Activated T-cell treated with anti-CD3 and anti-CD28 coated beads for 24 hours (primary cell): ENCODE data around the gene DOCK4.

ENCODE experiments used
- DNase-seq: peaks from one replicate; pipeline ENCODE4 v3.0.0-alpha.2; 2020; ENCODE audit warnings: low read depth

The DOCK4 gene

DNA sequence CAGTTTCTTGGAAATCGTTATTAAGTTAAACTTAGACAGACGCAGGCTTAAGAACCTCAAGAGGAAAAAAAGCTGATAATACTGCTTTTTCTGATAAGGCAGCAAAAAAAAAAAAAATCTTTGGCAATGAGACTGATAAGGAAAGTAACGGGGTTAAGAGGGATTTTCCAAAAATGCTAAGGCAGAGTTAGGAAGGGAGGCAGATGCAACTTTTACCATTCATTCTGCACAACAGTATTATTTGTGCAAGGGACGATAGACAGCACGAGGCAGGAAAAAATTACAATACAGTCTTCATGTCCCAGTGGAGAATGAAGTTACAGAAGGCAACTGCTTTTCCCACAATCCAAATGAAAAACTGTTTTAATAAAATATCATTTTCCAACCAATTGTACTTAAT is 194.0 kb downstream of the DOCK4 start:
- no peak for DNase-seq

DNA sequence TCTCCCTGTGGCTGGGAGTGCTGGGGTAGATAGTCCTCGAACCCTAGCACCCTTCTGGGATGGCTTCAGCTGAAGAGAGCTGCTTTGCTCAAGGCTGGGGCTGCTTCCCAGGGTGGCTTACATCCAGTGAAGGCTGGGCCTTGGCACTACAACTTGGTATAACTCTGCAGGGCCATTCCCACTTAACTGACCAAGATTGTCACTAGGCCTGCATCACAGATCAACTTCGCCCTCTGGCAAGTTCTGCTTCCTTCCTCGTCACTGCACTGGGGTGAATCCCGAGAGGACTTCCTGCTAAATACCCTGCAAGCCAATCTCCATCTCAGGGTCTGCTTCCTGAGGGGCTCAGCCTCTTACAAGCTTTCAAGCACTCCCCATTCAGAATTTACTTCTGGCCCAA is 195.2 kb downstream of the DOCK4 start:
- no peak for DNase-seq

DNA sequence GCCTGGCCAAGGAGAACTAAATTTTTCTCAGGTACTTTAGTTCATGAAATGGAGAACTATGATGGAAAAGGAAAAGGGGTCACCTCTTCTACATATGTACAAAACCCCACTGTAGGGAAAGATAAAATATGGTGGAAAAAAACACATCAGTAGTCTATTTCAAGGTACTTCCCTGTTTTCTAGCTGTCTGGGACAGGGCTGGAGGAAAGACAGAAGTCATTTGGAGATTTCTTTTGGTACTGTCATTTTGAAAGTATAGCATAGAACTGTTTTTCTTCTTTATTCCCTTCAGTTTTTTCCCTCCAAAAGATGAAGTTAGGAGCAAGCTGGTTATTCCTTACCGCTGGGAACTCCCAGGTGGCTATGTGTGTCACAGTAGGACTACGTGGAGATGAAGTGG is 196.1 kb downstream of the DOCK4 start:
- no peak for DNase-seq

DNA sequence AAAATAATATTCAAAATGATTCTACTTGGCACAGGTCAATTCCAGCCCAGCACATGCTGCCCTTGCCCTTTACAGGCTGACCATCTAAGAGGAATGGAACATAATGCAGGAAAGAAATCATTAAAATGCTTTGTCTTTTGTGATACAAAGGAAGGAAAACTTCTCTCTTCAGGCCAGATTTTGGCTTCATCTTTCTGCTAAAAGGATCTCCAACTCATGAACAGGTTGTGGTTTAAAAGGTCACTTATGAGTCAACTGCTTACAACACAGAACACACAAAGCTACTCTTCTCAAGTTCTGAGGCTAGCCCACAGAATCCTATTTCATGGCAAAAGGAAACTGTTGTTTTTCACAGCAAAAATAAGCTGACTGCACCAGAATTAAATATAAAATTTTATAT is 197.1 kb downstream of the DOCK4 start:
- DNase-seq = no peak

DNA sequence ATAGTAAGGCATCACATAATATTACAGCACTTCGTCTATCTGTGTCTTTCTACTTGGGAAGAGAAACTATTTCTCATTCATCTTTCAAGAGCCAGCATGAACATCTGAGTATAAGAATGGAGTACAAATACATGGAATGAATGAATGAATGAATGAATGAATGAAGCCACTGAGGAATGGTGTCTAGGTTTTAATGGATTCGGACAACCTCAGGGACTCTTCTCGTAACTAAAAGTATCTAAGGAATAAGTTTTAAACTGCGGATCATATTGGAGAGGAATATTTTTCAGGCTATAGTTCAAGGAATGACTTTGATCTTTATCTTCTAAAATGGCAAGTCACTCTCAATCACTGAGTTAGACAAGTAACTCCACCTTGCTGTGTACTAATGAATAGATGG is 199.0 kb downstream of the DOCK4 start:
- no peak for DNase-seq

DNA sequence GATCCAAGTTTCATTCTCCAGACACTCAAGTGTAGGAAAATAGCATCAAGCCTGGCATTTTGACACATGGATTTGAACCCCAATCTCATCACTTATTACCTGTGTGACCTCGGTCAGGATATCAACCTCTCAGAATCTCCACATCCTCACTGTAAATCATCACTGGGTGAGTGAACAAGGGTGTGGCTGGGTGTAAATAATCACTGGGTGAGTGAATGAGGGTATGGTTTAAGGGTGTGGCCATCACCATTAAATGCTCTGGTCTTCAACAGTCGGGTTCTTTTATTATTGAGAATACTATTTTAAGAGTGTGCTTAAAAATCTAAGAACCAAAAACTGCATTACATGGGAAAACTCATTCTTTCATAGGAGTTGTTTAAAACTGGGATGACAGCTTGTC is 200.1 kb downstream of the DOCK4 start:
- DNase-seq = no peak

DNA sequence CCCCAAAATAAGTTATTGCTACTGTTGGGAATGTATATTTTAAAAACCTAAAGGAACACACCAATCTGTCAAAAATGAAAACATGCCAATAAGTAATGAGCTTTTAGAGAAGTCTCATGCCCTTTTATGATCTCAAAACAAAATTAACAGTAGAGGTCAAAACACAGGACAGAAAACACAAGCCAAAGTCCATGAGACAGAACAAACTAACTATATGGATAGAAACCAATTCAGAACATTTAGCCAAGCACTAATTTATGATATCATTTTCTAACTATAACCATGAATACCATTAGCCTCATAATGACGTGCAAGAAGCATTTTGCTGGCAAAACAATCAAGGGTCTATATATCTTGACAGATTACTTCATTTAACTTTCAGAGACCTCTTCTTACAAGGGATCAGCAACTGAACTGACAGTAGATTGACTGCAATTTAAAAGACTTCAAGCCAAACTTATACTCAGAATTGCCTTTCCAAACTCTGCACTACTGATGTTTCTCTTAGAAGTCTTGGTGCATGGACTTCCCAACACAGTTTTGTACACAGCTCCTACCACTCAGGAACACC is 200.9 kb downstream of the DOCK4 start:
- no peak for DNase-seq

DNA sequence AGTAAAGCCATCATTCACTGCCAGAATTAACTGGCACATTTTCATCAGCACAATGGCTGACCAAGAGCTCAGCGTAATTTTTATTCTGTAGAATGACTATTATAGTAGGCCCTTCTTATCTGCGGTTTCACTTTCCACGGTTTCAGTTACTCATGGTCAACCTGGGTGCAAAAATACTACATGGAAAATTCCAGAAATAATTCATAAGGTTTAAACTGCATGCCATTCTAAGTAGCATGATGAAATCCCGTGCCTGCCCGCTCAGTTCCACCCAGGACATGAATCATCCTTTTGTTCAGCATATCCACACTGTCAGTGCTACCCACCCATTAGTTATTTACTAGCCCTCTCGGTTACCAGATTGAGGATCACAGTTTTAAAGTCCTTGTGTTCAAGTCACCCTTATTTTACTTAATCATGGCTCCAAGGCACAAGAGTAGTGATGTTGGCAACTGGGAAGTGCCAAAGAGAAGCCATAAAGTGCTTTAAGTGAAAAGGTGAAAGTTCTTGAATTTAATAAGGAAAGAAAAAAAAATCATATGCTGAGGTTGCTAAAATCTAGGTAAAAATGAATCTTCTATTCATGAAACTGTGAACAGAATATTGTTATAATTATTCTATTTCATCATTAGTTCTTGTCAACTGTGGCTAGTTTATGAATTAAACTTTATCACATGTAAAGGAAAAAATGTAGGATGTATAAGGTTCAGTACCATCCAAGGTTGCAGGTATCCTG is 204.9 kb downstream of the DOCK4 start:
- DNase-seq = no peak

DNA sequence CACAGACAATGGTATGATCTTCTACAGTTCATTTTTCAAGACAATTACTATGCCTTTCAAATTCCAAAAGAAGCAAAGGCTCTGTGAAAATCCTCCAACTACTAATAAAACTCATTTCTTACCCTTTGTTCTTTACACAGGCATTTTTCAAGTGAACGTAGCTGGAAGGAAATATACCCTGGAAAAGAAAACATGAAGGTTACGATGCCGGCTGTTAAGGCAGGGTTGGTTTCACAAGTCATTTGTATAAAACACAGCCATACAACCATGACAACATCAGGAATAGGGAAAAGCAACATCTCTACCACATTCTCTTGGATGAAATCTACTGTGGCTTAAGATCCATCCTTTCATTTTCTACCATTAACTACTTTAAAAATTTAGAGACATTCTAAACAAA is 207.9 kb downstream of the DOCK4 start:
- DNase-seq = no peak

DNA sequence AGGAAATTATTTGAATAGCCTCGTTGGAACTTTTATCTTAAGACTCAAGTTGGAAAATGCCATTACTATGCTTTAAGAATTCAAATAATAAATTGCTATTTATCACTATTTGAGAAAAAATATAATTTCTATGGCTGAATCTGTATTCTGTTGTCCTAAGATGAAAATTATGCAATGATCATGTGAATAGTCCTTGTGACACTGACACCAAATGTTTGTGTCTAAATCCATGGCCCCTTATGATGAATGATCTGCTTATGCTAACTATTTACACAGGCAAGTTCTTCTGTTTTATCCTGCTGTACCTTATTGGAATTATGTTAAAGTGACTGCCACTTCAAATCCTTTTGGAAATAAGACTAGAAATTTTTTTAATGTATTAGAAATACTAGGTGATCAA is 208.7 kb downstream of the DOCK4 start:
- DNase-seq = no peak

DNA sequence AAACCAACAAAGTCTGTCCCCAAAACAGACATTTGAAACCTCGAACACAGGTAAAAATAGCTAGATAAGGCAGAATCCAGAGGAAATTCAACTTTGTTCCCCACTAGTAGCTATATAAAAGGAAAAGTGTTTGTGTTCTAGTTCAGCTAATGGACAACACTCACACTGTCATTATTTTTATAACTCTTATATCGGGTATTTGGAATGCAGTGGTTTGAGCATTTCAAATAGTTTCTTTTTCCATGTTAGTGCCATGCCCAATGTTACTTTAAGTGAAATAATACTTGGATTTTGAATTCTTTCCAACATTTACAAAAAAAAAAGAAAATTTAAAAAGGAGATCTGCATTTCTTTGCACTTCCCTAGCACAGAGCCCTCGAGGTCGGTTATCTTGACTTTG is 213.6 kb downstream of the DOCK4 start:
- no peak for DNase-seq

DNA sequence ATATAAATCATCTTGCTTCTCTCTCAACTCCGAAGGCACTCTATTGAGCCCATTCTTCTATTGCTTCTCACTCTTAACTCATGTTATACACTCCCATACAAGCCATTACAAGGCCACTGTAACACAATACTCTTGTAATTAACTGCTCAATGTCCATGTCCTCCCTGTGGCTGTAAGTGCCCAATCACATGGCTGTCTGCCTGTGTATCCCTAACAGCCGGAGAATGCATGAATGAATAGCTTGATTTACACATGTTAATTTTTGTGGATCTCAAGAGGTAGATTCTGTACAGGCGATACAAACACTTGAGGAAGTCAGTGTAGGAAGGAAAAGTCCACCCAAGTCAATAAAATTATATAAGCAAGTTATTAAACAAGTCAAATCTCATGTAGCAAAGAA is 215.6 kb downstream of the DOCK4 start:
- DNase-seq = no peak

DNA sequence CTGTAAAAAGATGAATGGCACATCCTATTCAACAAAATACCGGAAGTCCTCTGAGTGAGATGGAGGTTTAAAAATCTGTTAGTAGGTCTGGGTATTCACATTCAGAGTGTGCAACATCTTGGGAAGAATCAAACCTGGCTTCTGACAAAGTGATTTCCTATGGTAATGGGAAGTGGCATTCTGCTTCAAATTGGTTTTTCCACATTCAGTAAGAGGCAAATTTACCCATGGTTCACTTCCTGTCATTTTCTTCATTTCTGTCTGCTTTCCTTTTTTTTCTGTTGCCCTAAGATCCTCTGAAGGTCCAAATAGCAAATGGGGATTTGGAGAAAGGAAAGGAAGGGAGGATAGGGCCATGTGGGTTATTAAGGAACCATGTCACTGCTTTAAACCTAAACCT is 218.3 kb downstream of the DOCK4 start:
- DNase-seq = no peak

DNA sequence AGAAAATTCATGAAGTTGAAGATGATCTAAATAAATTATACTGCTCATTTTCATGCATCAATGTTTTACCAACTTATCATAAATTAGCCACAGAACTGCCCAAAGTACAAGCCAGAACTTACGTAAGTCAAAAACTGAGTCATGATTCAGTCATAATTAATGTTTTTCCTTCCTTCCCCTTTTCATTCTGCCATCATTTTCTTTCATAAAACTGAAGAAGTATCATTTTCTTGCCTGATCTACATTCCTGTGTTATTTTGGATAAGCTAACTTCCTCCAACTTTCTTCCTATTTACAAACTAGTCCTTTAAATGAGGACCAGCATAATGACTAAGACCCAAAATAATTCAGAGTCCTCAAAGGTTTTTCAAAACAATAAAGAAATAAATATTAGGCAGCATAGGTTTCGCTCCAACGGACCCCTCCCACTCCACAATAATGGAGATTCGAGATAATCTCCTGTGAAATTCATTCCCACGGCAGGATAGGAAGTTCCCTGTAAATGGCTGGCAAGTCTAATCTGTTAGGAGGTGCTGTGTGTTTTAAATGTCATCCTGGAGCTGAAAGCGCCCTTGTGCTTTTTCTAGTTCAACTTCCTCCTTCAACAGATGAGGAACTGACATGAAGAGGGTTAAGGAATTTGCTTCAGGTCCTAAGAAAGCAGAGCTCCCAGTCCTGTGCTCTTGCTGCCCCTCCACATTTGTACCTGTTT is 218.9 kb downstream of the DOCK4 start:
- DNase-seq = no peak

DNA sequence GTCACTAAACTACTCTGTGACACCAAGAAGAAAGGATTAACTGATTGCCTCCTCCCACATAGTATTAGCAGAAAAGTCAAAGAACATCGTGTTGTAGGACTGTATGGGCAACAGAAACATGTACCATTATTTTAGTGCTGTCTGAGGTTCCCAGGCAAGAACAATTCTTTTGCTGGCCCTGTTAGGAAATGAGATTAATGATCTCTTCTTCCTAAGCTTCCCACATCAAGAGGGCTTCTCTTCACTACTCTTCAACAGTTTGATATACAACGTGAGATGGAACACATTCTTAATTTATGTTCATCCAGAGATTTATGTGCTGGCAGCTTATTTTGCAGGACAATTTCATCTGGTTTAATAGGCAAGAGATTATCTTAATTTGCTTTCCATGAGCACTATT is 219.6 kb downstream of the DOCK4 start:
- no peak for DNase-seq

DNA sequence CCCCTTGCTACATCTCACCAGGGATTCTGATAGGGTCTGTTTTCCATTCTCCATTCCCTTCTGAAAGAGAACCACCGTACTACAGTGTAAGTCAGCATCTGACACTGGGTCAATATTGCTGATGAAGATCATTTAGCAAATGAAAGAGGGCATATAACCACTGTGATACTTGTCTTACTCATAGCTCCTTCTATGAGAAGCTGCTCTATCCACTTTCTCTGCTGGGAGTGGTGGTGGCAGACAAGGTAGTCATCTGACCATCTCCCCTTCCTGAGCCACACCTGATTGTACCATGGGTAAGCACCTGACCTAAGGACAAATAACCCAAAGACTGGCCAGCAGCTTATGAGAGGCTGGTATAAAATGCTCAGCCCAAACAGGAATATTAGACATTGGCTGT is 220.4 kb downstream of the DOCK4 start:
- DNase-seq = no peak

DNA sequence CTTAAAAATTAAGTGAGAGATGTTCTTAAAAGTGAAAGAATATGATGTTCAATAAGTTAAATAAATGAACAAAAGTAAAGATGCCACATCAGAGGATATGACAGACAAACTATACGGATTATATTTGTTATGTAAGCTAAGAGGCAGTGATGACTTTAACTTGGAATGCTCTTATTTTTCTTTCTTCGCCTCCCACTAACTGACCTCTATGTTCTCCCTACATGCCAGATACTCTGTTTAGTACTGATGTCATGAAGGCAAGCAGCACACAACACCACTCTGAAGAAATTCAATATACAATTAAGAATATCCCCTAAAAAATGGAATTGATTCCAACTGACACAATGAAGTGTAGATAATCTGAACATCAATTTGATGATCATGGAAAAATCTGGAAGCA is 223.4 kb downstream of the DOCK4 start:
- DNase-seq = no peak

DNA sequence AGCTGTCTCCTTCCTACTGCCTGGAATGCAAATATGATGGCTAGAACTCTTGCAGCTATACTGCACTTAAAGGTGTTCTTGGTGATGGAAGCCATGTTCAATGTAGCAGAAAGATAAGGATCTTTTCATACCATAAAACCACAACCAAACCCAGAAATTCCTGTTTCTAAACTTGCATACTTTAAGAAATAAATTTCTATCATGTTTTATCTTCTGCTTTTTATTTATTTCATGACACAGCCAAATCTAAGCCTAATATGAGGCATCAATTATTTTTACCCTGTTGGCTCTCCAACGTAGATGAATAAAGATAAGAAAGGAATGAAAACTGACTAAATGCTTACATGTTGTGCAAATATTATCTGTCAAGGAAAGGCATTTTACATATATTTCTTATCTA is 224.1 kb downstream of the DOCK4 start:
- no peak for DNase-seq

DNA sequence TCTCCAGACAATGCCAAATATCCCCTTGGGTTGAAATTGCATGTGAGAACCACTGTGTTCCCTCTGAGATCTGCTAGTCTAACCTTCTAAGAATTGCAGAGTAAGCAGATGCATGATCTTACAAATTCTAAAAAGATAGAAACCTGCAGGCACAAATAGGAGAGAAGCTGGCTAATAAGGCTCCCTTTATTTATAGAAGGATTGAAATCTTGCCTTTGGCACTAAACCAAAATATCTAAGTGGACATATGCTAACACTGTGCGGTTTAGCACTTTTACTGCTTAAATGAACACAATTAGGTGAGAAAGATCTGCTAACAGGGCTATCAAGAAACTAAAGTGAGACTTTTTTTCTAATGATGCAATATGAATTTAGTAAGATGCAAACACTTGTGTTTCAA is 225.5 kb downstream of the DOCK4 start:
- DNase-seq = no peak

DNA sequence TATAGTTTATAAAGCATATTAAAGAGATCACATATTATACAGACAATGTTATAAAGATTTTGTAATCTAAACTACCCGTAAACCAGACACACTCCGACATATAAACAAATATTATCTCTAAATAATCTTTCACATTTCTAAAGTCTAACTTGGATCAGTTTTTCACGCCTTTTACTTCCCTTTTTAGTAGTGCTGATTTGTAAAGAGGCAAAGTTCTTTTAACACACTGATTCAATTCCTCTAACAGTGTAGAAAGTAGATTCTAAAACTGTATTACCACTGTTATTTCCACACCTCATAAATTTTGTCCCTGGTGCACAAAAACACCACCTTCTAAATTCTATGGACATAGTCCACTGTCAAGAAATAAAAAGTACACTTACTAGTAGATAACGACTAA is 230.9 kb downstream of the DOCK4 start:
- no peak for DNase-seq

DNA sequence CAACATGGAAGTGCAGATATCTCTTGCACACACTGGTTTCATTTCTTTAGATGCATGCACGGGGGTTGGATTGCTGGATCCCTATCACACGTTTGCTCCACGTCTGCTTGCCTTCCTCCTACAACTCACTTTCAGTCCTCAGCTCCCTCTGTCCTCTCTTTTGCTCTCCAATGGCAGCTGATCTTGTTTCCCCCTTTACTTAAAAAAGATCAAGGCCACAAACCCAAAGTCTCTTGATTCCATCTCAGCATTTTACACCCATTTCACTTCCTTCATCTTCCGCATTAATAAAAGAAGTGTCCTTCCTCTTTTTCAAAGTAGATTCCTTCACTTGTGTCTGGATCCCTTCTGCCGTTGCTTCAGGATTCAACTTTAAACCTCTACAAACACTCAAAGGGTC is 245.2 kb downstream of the DOCK4 start:
- no peak for DNase-seq

DNA sequence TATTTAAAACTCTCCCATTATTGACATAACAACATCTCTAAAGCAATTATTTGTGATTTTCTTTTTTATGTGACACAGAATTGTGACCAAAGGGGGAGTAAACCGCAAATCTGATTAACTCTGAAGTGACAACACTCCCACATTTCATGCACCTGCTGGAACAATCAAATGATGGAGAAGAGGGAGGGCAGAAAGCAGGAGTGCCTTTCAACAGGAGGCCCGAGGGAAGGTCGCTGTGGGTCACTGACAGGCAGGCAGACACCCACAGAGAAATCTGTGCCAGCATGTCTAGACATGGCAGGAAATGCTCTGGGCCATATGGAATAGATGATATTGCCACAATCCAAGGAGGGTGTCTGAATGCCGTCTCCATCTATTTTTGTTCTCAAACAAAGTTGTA is 247.3 kb downstream of the DOCK4 start:
- no peak for DNase-seq

DNA sequence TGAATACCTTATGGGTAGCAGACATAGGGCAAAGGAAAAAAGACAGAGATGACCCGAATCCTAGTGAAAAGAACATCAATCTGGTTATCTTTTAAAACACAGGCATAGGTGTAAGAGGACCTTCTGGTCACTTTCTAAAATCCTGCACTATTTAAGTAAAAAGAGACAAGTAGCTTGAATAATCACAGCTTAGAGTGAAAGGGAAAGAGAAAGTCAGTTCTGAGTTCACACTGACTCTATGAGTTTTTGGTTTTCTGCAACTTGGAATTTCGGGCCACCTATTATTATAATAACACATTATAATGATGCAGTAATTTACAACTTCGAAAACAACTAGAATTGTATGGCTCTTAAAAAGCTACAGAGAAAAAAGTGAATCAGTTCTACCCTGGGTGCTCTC is 247.8 kb downstream of the DOCK4 start:
- DNase-seq = no peak

DNA sequence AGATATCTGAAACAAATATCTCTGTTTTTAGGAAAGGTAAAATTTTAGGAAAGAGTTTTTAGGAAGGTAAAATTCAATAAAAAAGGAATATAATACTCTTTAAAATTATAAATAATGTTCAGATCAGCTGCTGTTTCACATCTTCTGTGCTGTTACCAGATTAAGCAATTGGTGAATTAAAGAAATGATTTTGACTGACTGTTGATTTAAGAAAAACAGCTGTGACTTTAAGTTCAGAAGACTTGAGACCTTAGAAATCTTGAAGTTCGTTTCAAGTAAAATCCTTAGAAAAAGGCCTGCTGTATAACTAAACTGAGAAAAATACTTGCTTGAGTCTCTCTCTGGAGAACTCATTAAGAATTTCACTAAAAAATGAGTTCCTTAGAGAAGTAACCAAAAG is 250.6 kb downstream of the DOCK4 start:
- DNase-seq = no peak
